CMK (cell line): ENCODE data around the gene RORB.
"Not testable (repeated sequence)": the region's sequence is repeated elsewhere in the genome, so short reads cannot be mapped to it uniquely, and the experiment has no call there.

ENCODE experiments used
- DNase-seq: peaks from one replicate; pipeline ENCODE4 v3.0.0-alpha.2; 2010; ENCODE audit warnings: low read depth

Gene RORB

GRCh38 chr9:74513221-74513620, 16.1 kb downstream of the RORB start:
- no peak for DNase-seq

GRCh38 chr9:74517188-74517587, 20.1 kb downstream of the RORB start:
- DNase-seq = no peak

GRCh38 chr9:74519419-74519818, 22.3 kb downstream of the RORB start:
- no peak for DNase-seq

GRCh38 chr9:74521009-74521408, 23.9 kb downstream of the RORB start:
- DNase-seq = no peak

- DNase-seq = no peak
Observed at GRCh38 chr9:74524289-74524688, 27.2 kb downstream of the RORB start.

GRCh38 chr9:74526215-74526614, 29.1 kb downstream of the RORB start:
- DNase-seq = no peak

DNA sequence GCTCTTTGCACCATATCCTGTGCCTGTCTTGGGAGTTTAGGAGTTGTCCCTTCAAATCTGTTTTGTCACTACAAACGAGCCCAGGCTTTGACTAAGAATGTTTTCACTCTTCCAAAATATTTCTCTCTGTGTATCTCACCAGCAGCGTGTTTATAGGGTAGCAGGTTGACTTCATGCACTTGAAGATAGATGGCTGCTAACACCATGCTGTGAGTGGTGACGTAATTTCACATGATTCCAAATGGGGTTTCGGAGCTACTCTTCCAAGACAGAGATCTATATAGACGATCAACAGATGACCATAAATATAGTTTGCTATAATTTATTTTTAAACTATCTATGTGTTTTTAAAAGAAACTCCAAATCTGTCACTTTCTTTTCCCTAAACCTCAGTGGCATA, 30.6 kb downstream of the RORB start:
- no peak for DNase-seq

GRCh38 chr9:74528207-74528606, 31.1 kb downstream of the RORB start:
- DNase-seq = no peak

- not testable (repeated sequence) for DNase-seq
Observed at GRCh38 chr9:74530458-74530857, 33.3 kb downstream of the RORB start.

DNA sequence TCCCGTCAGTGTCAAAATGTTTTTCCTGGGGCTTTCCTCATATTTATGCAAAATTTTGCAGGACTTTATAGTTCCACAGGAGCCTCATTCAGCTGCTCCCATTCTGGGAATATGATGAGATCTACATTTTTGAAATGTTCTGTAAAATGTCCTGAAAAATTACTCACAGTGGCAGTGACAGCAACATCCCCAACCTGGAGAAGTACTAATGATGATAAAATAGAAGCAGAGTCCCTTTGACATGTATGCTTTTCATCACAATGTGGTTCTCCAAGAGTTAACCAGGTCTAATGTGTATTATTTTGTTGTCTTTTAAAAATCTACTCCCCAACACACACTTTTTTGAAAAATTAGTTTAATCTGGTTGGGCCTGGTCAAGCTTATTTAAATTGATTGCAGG, 36.1 kb downstream of the RORB start:
- DNase-seq = no peak

DNA sequence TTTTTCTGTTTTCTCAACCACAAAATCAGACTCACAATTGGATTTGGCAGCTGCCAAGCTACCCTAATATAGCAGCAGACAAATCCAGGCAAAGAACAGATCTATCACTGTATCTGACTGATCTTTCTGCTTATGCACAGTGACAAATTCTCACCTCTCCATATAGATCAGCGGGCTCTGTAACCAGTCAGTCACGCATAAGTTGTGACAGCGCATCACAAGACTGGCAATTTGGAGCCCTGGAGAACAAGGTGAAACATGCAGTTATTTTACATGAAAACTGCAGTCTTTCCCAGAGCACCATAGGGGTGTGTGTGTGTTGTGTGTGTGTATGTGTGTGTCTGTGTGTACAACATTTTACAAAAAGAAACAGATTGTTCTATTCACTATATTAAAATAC, 37.7 kb downstream of the RORB start:
- no peak for DNase-seq

DNA sequence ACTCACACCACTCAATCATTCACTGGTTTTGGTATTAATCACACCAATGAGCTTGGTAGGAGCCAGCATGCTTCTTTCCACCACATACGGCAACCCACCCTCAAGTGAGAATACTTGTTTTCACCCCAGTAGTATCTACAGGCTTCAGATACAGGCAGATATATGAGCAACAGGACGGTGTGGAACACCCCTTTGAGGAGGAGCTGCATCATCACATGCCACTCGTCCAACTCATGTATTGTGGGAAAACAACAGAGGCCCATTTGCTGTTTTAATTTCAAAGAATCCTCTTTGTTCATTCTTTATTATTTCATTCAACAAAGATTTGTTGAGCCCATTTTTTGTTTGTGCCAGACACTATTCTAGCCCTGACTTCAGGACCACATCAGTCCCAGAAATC, 46.0 kb downstream of the RORB start:
- DNase-seq = no peak

- DNase-seq = no peak
Observed at GRCh38 chr9:74551266-74551665, 54.1 kb downstream of the RORB start.

DNA sequence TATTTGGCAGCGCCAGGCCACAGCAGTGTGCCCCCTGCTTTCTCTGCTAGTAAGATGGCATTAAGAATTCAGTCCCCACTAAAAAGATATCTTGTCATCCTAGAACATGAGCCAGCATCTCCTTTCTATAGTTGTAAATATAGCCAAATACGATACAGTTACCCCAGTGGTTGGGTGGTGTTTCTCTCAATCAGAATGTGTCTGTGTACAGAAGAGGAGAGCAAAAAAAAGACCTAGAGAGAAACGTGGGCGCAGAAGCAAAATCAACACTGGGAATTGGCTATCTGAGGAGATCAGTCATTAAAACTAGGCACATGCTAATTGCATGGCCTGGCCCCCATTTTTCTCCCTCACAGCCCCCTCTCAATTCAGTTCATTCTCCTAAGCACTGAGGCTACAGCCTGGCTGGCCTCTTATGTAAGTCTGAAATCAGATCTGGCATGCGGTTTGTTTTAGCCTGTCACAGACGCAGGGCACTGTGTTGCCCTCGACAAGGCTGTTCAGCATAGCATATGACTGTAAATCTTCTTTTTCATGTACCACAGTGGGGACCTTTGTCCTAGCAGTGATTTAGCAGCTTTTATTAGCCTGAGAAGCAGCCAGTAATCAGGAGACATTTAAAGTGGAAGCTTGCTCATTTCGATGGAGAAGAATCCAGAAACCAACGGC, 57.8 kb downstream of the RORB start:
- no peak for DNase-seq

- no peak for DNase-seq
Observed at GRCh38 chr9:74555565-74555964, 58.4 kb downstream of the RORB start.

GRCh38 chr9:74556685-74557084, 59.5 kb downstream of the RORB start:
- no peak for DNase-seq

- no peak for DNase-seq
Observed at GRCh38 chr9:74557571-74557970, 60.4 kb downstream of the RORB start.

DNA sequence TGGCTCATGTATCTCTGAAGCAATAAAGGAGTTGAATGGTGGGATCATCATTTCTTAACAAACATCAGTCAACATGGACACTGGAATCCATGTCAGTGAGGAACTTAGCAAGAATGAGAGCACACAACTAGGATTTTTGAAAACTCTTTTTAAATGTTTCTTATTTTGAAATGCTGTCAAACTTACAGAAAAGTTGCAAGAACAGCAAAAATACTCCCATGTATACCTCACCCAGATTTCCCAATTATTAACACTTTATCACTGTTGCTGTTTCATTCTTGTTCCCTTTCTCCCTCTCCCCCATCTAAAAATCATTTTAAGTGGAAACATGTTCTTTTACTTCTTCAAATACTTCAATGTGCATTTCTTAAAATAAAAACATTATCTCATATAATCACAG, 65.5 kb downstream of the RORB start:
- DNase-seq = no peak

- DNase-seq = no peak
Observed at GRCh38 chr9:74570879-74571512, 73.9 kb downstream of the RORB start.

DNA sequence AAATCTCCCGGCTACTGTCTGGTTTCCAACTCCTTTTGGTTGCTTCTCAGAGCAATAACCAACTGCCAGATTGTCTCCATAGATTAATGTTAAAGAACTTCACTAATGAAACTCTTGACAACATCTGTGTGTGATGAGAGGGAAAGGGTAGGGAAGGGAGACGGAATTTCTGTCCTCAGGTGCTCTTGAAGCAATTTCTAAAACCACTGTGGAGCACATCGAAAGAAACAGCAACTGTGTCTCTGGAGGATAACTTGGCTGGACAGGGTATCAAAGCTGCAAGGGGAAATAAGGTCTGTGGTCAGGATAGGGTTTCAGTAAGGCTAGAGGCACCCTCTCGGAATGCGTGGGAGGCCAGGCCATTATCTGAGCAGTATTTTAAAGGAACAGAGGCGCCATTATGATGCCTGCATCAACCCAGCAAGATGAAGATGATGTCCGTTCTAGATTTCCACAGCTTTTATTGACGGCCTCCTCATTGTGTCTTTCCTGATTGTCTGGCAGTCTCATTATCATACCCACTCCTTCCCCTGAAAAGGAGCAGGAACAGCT, 76.6 kb downstream of the RORB start:
- no peak for DNase-seq

- DNase-seq = no peak
Observed at GRCh38 chr9:74576176-74576575, 79.0 kb downstream of the RORB start.

GRCh38 chr9:74577956-74578355, 80.8 kb downstream of the RORB start:
- no peak for DNase-seq

DNA sequence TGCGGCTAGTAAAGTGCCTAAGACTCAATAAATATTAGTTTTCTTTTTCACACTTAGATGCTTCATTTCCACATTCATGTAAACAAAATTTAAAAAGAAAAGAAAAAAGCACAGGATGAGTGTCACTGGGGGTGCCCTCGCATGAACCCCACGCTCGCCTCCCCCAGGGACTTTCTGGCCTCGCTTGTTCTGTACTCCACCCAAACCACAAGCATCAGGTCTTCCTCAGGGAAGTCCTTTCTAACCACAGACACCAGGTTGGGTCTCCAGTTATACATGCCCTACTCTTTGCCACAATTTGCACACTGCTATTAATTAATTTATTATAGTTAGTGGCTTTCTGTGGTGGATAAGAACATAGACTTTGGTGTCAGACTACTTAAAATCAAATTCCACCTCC, 92.4 kb downstream of the RORB start:
- no peak for DNase-seq

DNA sequence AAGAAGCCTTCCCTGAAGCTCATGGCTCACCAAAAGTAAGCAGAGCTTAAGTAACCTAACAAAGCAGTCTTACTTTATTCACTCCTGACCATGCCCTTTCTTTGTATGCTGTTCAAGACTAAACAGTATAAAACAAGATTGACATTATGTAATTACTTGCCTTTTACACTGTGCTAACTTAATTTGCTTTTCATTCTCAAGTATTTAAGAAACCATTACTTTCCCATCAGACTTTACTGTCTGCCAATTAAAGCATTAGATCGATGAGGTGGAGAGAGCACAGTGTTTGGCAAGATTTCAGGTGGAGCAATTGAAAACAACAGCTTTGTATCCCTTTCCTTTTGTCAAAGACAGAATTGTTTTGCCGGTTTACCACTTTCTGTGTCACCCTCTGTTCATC, 98.2 kb downstream of the RORB start:
- DNase-seq = no peak
